Peyer's patch (tissue), 4 donors: Measurements from ENCODE around the gene CCDC159.

Experiments used
- CTCF ChIP-seq, 6 experiments: fragments of 450-650 bp in 4 of 6; fragments of 200-600 bp in 2 of 6; sonication (generic) in 1 of 6; IDR thresholded peaks; one replicate each; pipeline ENCODE4 v1.5.1; 2017 to 2019; ENCODE audit warnings: antibody characterized with exemption in 6 of 6, mild to moderate bottlenecking in 3 of 6, moderate library complexity in 1 of 6
- POLR2A ChIP-seq, 2 donors: fragments of 450-650 bp; IDR thresholded peaks; one replicate each; pipeline ENCODE4 v1.5.1; 2017; ENCODE audit warnings: antibody characterized with exemption in 2 of 2, mild to moderate bottlenecking in 2 of 2, moderate library complexity in 2 of 2

- no peak for TF ChIP-seq CTCF (IDR thresholded peaks at IDR 0.05)
- TF ChIP-seq POLR2A (IDR thresholded peaks at IDR 0.05): no peak
These were observed 50.8 kb downstream of the CCDC159 start for GRCh38 chr19:11397089-11397610.
